LoVo (cell line): Measurements from ENCODE around the gene DSC3.

ENCODE experiments used
- DNase-seq: peaks from one replicate; pipeline ENCODE4 v3.0.0-alpha.2; 2016; ENCODE audit warnings: low spot score

The DSC3 gene

GRCh38 chr18:30971338-30971956 lies 71.1 kb downstream of the DSC3 start:
- peak; percentile 58 for DNase-seq

DNA sequence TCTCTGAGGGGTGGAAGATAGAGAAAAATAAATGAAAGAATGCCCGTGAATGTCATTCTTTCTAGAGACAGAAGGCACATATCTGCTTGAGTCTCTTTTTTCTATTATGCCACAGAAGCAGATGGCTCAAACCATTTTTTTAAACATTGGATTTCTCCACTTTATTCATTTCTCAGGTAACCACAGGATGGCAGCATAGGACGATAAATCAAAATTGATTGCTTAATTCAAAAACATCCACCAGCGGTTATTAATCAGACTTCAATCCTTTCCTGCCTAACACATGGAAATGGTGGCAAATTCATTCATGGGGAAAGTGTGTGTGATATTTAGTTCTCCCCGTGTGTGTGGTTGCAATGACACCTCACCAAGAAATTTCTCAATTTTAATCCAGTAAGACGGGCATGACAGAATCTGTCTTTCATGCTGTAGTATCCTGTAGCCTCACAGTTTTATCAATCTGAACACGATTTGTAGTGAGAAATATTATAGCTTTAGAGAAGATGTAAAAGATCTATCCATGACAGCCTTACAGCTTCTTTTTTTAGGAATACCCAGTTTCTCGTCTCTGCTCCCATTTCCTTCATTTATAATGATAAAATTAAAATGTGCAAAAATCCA lies 72.2 kb downstream of the DSC3 start:
- DNase-seq = peak; percentile 62

DNA sequence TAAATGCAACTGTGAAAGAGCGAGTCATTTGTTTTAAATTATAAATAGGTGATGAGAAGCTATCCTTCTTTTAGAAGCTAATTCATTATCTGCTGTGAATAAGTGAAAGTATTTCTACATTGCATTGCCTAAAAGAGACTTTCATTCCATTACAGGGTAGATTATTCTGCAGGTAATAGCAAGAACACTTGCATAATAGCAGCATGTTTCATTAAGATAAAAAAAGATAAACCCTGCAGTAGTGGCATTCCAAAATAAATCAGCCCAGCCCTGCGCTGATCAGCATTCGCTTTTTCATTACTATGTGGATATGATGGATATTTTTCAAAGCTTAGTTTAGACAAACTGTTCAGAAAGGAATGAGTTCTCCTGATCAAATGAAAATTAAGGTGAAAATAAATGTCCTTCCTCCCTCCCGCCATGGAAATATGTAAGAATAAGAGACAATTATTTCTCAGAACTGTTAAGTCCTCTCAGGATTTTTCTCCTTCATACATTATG lies 72.8 kb downstream of the DSC3 start:
- DNase-seq = no peak

GRCh38 chr18:30967701-30968100 lies 74.8 kb downstream of the DSC3 start:
- DNase-seq = no peak

DNA sequence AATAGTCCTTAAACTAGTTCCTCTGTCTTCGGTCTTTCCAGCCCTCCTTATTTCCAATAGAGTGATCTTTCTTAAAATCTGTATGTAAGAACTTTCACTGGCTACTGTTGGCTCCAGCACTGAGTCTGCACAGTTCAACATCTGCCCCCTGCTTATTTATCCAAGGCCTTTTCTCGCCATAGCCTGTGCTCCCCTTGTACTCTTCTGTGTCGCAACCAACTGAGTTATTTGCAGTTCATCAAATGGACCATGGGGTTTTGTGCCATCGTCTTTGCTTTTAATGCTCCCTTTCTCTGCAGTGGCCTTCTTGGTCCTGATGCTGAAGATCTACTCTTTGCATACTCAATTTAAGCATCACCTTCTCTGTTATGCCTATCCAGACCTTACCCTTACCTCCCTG lies 77.3 kb downstream of the DSC3 start:
- DNase-seq = no peak

DNA sequence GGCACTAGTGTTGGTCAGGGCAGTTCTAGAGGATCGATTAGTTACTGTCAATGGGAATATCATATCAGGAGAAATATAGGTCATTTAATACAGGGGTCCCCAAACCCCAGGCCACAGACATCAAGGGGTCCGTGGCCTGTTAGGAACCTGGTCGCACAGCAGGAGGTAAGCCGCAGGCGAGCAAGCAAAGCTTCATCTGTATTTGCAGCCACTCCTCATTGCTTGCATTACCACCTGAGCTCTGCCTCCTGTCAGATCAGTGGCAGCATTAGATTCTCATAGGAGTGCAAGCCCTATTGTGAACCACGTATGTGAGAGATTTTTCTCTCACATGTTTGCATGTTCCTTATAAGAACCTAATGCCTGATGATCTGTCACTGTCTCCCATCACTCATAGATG lies 81.9 kb downstream of the DSC3 start:
- DNase-seq = no peak

DNA sequence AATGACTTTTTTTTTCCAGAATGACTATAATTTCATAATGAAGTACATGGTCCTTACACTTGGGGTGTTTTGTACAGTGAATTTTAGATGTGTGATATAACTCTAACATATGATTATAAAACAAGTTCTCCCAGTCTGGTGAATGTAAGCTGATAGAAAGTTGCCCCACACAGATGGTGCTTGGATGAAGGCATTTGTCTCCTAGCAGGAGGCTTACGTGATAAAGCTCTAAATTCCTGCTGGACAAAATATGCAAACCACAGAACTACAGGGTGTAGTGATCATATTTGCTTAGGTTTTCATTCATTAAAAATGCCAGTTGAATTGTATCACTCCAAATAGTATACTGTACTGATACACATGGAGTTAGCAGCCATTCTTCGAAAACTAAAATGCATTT lies 85.5 kb downstream of the DSC3 start:
- DNase-seq = no peak

- no peak for DNase-seq
Observed at GRCh38 chr18:30954262-30954661, 88.3 kb downstream of the DSC3 start.

GRCh38 chr18:30945761-30946160 lies 96.8 kb downstream of the DSC3 start:
- DNase-seq = no peak

GRCh38 chr18:30944773-30945417 lies 97.6 kb downstream of the DSC3 start:
- no peak for DNase-seq

GRCh38 chr18:30940952-30941539 lies 101.5 kb downstream of the DSC3 start:
- DNase-seq = no peak
